Measurements from ENCODE around the gene ADORA2B.
A peak's percentile ranks its signal among the peaks of the same experiment; 100 is the strongest.
"Not testable (repeated sequence)": the region's sequence is repeated elsewhere in the genome, so short reads cannot be mapped to it uniquely, and the experiment has no call there.

ADORA2B gene

GRCh38 chr17:15922586-15922985 lies 22.3 kb upstream of the ADORA2B start:
- no peak for DNase-seq (ENCODE audit: low read depth)

GRCh38 chr17:15926039-15926740 lies 18.7 kb upstream of the ADORA2B start:
- no peak for DNase-seq (ENCODE audit: low read depth)

- DNase-seq (ENCODE audit: low read depth), result no peak
Measured at GRCh38 chr17:15928286-15928785, 16.6 kb upstream of the ADORA2B start.

GRCh38 chr17:15929941-15930340 lies 15.0 kb upstream of the ADORA2B start:
- no peak for DNase-seq (ENCODE audit: low read depth)

GRCh38 chr17:15930426-15930825 lies 14.5 kb upstream of the ADORA2B start:
- DNase-seq (ENCODE audit: low read depth), result no peak

GRCh38 chr17:15931394-15931793 lies 13.5 kb upstream of the ADORA2B start:
- DNase-seq (ENCODE audit: low read depth), result no peak

- no peak for DNase-seq (ENCODE audit: low read depth)
Measured at GRCh38 chr17:15934866-15935265, 10.1 kb upstream of the ADORA2B start.

GRCh38 chr17:15935891-15936290 lies 9.0 kb upstream of the ADORA2B start:
- DNase-seq (ENCODE audit: low read depth), result no peak

GRCh38 chr17:15936481-15936880 lies 8.4 kb upstream of the ADORA2B start:
- not testable (repeated sequence) for DNase-seq (ENCODE audit: low read depth)

- DNase-seq (ENCODE audit: low read depth), result no peak
Measured at GRCh38 chr17:15941781-15942180, 3.1 kb upstream of the ADORA2B start.

- no peak for DNase-seq (ENCODE audit: low read depth)
Measured at GRCh38 chr17:15942207-15942833, 2.6 kb upstream of the ADORA2B start.

GRCh38 chr17:15943971-15944758 lies 765 bp upstream of the ADORA2B start:
- DNase-seq (ENCODE audit: low read depth), result no peak

GRCh38 chr17:15945527-15946191 lies 729 bp downstream of the ADORA2B start:
- peak; percentile 22 for DNase-seq (ENCODE audit: low read depth)

GRCh38 chr17:15946611-15947120 lies 1.7 kb downstream of the ADORA2B start:
- DNase-seq (ENCODE audit: low read depth), result no peak

GRCh38 chr17:15947271-15947670 lies 2.3 kb downstream of the ADORA2B start:
- no peak for DNase-seq (ENCODE audit: low read depth)

- no peak for DNase-seq (ENCODE audit: low read depth)
Measured at GRCh38 chr17:15947976-15948752, 3.2 kb downstream of the ADORA2B start.

- DNase-seq (ENCODE audit: low read depth), result no peak
Measured at GRCh38 chr17:15951368-15952047, 6.6 kb downstream of the ADORA2B start.

GRCh38 chr17:15952048-15952532 lies 7.2 kb downstream of the ADORA2B start:
- no peak for DNase-seq (ENCODE audit: low read depth)

GRCh38 chr17:15952916-15953790 lies 8.2 kb downstream of the ADORA2B start:
- no peak for DNase-seq (ENCODE audit: low read depth)

Measured in fibroblast of gingiva (primary cell).